Measurements from ENCODE around the gene LINGO1.

LINGO1 gene

GRCh38 chr15:77567202-77567601 lies 65.5 kb downstream of the LINGO1 start:
- DNase-seq = no peak

GRCh38 chr15:77566092-77566491 lies 66.6 kb downstream of the LINGO1 start:
- DNase-seq = no peak

DNA sequence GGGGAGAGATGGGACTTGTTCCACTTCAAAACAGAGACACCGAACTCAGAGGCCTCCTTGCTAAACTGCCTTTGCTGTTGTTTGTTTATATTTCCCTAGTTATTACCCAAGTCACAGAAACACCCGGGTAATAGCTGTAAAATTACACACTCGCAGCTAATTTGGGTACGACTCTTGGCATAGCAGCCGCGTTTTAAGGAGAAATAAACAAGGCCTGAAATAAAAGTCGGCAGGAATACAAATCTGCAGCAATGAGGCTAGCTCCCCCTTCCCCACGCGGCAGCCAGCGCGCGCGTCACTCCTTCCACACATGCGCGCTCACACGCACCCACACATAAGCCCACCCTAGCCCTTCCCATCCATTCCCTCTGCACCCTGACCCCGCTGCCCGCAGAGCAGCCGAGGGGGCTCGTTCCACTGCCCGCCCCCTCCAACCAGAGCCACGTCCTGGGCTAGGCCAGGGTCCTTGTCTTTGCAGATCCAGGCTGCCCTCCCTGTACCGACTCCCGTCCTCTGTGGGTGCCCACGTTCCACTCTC lies 67.3 kb downstream of the LINGO1 start:
- no peak for DNase-seq

DNA sequence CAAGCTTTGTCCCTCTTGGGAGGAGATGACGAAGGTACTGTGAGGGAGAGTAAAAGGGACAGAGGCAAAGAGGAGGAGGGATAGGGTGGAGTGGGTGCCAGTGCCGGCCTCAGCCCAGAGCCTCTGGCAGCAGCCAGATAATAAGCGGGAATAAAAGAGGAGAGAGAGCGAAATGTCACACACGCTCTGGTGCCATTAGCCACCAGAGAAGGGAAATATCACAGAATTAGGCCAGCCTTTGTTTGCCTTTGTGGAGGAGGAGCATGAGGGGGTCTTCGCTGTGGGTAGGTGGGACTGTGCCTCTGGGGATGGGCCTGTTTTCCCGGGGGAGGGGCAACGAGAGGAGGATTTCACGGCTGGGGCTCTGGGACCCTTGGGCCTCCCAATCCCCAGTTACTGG lies 67.8 kb downstream of the LINGO1 start:
- no peak for DNase-seq

DNA sequence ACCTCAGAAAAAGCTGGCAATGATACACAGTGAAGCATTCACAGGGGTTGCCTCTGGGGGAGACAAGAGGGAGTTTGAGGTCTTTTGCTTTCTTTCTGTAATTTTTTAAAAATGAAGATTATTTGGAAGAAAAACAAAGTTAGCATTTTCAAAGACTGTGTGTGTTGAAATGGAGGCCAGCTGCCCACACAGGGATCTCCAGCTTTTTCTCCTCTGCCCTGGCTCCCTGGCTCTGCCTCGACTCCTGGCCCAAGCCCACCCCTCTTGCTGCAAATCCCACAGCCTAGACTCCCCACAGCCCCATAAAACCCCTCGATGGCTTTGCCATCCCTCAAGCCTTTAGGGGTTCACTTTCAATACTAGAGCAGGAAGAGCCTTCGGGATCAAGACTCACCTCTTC lies 68.4 kb downstream of the LINGO1 start:
- no peak for DNase-seq

GRCh38 chr15:77563623-77564156 lies 69.0 kb downstream of the LINGO1 start:
- no peak for DNase-seq

Data from CD4-positive, alpha-beta T cell treated with Interleukin-4 for 4 hours (primary cell).